Smooth muscle cell (in vitro differentiated cells): ENCODE results near the gene THRSP. TPM values are rescaled to one million over a fixed set of nuclear protein-coding genes. Genes with fewer than 3 reads are reported as not detected.

Experiments
- DNase-seq: peaks from one replicate; lab custom pipeline; 2025; ENCODE audit not compliant: unreplicated experiment; lab: John Stamatoyannopoulos, UW
- H2AFZ ChIP-seq: fragments of 200-600 bp; sonication (generic); 2 replicates; pipeline ENCODE4 v1.6.0; 2016; ENCODE audit warnings: antibody characterized with exemption, low read depth, mild to moderate bottlenecking
- H3F3A ChIP-seq: fragments of 200-600 bp; sonication (generic); 2 replicates; pipeline ENCODE4 v1.6.0; 2017; ENCODE audit warnings: antibody characterized with exemption, low read depth
- H3K27ac ChIP-seq: fragments of 200-600 bp; sonication (generic); 2 replicates; pipeline ENCODE4 v1.5.1; 2016; ENCODE audit warnings: low read depth, mild to moderate bottlenecking
- H3K27me3 ChIP-seq: fragments of 200-600 bp; sonication (generic); 2 replicates; pipeline ENCODE4 v1.6.1; 2016; ENCODE audit warnings: low read depth, mild to moderate bottlenecking
- H3K36me3 ChIP-seq: fragments of 200-600 bp; sonication (generic); 2 replicates; pipeline ENCODE4 v1.5.1; 2016; ENCODE audit warnings: low read depth
- H3K4me1 ChIP-seq: fragments of 200-600 bp; sonication (generic); 2 replicates; pipeline ENCODE4 v1.5.1; 2016; ENCODE audit warnings: low read depth
- H3K4me2 ChIP-seq: fragments of 200-600 bp; sonication (generic); 2 replicates; pipeline ENCODE4 v1.6.0; 2016; ENCODE audit warnings: mild to moderate bottlenecking
- H3K4me3 ChIP-seq: fragments of 200-600 bp; sonication (generic); 2 replicates; pipeline ENCODE4 v1.5.1; 2016; ENCODE audit warnings: mild to moderate bottlenecking
- H3K79me2 ChIP-seq: fragments of 200-600 bp; sonication (generic); 2 replicates; pipeline ENCODE4 v1.6.0; 2016; ENCODE audit warnings: low read depth, mild to moderate bottlenecking
- H3K9ac ChIP-seq: fragments of 200-600 bp; sonication (generic); 2 replicates; pipeline ENCODE4 v1.6.0; 2016; ENCODE audit warnings: low read depth
- H3K9me3 ChIP-seq: fragments of 200-600 bp; sonication (generic); replicated peaks from 2 replicates; pipeline ENCODE4 v1.5.1; 2016; ENCODE audit warnings: low read depth
- H4K20me1 ChIP-seq: fragments of 200-600 bp; sonication (generic); 2 replicates; pipeline ENCODE4 v1.6.0; 2016; ENCODE audit warnings: low read depth
- CTCF ChIP-seq: fragments of 200-600 bp; sonication (generic); IDR thresholded peaks from 2 replicates; pipeline ENCODE4 v1.5.1; 2017; ENCODE audit warnings: borderline replicate concordance, mild to moderate bottlenecking, antibody characterized with exemption; ENCODE audit not compliant: insufficient read depth, poor library complexity, severe bottlenecking
- WGBS: methylation state at CpG from one replicate; pipeline ENCODE4 v1.1.7; 2016; ENCODE audit warnings: low lambda C conversion rate; 5-methylcytosine and 5-hydroxymethylcytosine counted together
- polyA plus RNA-seq: library from polyadenylated mRNA; unstranded; fragments of >200 nt; fragmentation: Nextera tagmentation; extraction: Ambion mirVana; gene quantifications from 2 replicates; pipeline ENCODE4 v1.2.1, GENCODE V29; 2016
- total RNA-seq: library from RNA; depleted of rRNA; stranded (reverse); fragments of >200 nt; gene quantifications from 2 replicates; pipeline ENCODE4 v1.2.3, GENCODE V29; 2014

THRSP gene
- total and polyA plus RNA-seq, 2 experiments from 2014 or later: not detected

DNA sequence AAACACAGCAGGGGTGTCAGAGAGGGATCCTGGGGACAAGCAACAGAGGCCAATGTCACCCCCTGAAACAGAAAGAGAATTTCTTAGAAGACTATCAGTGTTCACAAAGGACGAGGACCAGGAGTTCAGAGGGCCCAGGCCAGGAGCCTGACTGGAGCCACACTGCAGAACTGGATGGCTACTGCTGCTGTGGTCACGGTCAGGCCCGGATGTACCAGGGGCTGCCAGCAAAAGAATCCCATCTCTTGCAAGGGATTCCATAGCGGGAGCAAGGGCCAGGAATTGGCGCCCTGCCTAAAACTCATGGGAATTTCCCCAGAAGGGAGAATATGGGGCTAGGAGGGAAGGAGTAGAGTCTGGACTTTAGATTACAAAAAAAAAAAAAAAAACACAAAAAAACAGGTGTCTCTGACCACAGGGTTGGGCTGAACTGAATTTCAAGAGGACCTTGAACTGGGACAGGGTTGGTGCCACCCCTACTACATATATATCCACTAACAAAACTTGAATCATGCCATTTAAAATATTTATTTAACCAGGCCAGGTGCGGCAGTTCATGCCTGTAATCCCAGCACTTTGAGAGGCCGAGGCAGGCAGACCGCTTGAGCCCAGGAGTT is 24.9 kb upstream of the THRSP start:
- H3K9ac ChIP-seq: no peak overlapping the region
- WGBS: 97% methylated on average over 8 of the region's 8 CpGs
- no peaks in the 10 kb centered on the region for H3K79me2 ChIP-seq
- H3K27ac ChIP-seq: no peak overlapping the region
- H3K4me2 ChIP-seq: no peak overlapping the region
- H3K9me3 ChIP-seq: no peaks in the 10 kb centered on the region
- H4K20me1 ChIP-seq: no peaks in the 10 kb centered on the region
- no peaks in the 10 kb centered on the region for H3K36me3 ChIP-seq
- H2AFZ ChIP-seq: no peak overlapping the region
- H3K27me3 ChIP-seq: no peaks in the 10 kb centered on the region
- DNase-seq: no peak
- no peak for TF ChIP-seq CTCF
- H3K4me3 ChIP-seq: no peak overlapping the region
- no peaks in the 10 kb centered on the region for H3F3A ChIP-seq
- peaks cover 6% of the 10 kb centered on the region for H3K4me1 ChIP-seq

- no peak for TF ChIP-seq CTCF
- Histone ChIP-seq H3F3A (no peaks in the 10 kb centered on the region), H3K9ac (no peak overlapping the region), H3K4me1 (peaks cover 6% of the 10 kb centered on the region), H3K79me2 (no peaks in the 10 kb centered on the region), H3K27ac (peak overlapping the region; percentile 99), H3K9me3 (no peaks in the 10 kb centered on the region), H3K36me3 (no peaks in the 10 kb centered on the region), H2AFZ (peak overlapping the region; percentile 97), H3K4me3 (no peak overlapping the region), H3K27me3 (no peaks in the 10 kb centered on the region), H3K4me2 (peak overlapping the region; percentile 84), H4K20me1 (no peaks in the 10 kb centered on the region)
- DNase-seq: no peak
- 95% methylated on average over 4 of the region's 4 CpGs for WGBS
Observed at GRCh38 chr11:78039391-78039918, 24.2 kb upstream of the THRSP start.

DNA sequence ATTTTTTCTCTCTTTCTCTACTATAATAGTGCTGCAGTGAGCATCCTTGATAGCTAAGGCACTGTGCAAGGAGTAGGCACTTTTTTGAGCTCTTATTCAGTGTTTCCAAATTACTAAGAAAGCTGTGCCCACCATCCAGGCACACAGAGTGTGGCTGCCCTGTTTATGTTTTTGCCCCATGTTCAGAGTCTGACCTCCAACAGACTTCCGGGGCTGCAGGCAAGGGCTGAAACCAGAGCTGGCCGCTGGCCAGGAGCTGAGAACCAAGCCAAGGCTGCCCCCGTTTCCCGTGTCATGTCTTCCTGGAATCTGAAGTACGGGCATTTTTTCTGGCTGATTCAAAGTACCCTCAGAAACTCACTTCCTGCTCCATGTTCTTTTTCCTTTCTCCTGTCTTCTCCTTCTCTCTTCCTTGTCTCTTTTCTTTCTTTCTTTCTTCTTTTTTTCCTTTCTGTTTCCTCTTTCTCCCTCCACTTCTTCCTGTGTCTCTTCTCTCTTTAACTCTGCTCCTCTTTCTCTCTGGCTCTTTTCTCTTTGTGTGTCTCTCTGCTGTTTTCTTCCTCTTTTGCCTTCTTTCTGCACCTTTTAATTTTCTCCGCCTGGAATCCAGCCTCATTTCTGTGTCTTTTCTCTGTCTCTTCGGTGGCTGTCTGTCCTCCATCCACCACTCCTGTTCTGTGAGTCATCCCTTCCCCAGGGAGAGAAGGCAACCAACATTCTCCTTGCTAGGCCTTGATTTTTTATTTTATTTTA is 23.6 kb upstream of the THRSP start:
- Histone ChIP-seq H3F3A (no peaks in the 10 kb centered on the region), H3K4me2 (peak overlapping the region; percentile 84), H4K20me1 (no peaks in the 10 kb centered on the region), H3K79me2 (no peaks in the 10 kb centered on the region), H3K4me3 (peak overlapping the region; percentile 26), H3K27me3 (no peaks in the 10 kb centered on the region), H3K4me1 (peaks cover 6% of the 10 kb centered on the region), H2AFZ (peak overlapping the region; percentile 97), H3K9ac (peak overlapping the region; percentile 90), H3K36me3 (no peaks in the 10 kb centered on the region), H3K9me3 (no peaks in the 10 kb centered on the region), H3K27ac (peak overlapping the region; percentile 99)
- no peak for TF ChIP-seq CTCF
- DNase-seq: peak; percentile 7
- WGBS: 13% methylated on average over 7 of the region's 7 CpGs
